Activated naive CD8-positive, alpha-beta T cell treated with anti-CD3 and anti-CD28 coated beads, Interleukin-2, amount 50 U/mL, for 24 hours (primary cell): ENCODE data around the gene ETFA.
"Not testable (repeated sequence)": the region's sequence is repeated elsewhere in the genome, so short reads cannot be mapped to it uniquely, and the experiment has no call there.

Experiments used
- ATAC-seq: fragments of 150-1000 bp; cut with Tn5 transposase; one replicate; pipeline ENCODE4 v1.10.0; 2021
- DNase-seq: peaks from one replicate; pipeline ENCODE4 v3.0.0; 2021
- H3K27ac Mint-ChIP-seq: one replicate; pipeline ENCODE4 v1.8.0; 2021; ENCODE audit warnings: mild to moderate bottlenecking, mixed read lengths
- H3K27me3 Mint-ChIP-seq: one replicate; pipeline ENCODE4 v1.8.0; 2021; ENCODE audit warnings: mixed read lengths
- H3K36me3 Mint-ChIP-seq: one replicate; pipeline ENCODE4 v1.8.0; 2021; ENCODE audit warnings: low read depth, mixed read lengths
- H3K4me1 Mint-ChIP-seq: one replicate; pipeline ENCODE4 v1.8.0; 2021; ENCODE audit warnings: mixed read lengths
- H3K4me3 Mint-ChIP-seq: one replicate; pipeline ENCODE4 v1.8.0; 2021; ENCODE audit warnings: mild to moderate bottlenecking, moderate library complexity, mixed read lengths
- H3K9me3 Mint-ChIP-seq: one replicate; pipeline ENCODE4 v1.8.0; 2021; ENCODE audit warnings: mixed read lengths

The ETFA gene

DNA sequence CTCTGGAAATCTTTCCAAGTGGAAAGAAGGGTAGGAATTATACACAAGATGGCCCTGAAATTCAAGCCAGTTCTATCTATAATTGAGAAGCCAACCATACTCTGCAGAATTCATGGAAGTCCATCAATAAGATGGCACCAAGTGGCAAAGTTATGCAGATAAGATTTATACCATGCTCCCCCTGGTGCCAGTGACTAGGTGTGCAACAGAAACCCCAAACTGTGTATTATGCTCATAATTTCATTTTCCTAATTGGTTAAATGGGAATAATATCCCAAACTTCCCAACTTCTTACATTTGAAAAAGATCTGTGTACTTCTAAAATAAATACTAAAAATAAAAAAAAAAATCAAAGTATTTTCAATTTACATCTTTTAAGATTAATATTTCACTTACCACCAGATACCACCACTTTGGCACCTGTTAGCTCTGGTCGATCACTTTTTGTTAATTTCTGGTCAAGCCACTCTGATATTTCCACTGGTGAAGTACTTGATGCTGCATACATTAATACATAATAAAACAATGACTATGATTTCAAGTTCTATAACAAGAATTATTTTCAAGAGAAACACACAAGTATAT, 25.9 kb downstream of the ETFA start:
- Mint-ChIP-seq H3K27ac (no peak overlapping the region), H3K4me1 (peaks cover 23% of the 10 kb centered on the region), H3K4me3 (no peak overlapping the region), H3K9me3 (no peaks in the 10 kb centered on the region), H3K27me3 (no peaks in the 10 kb centered on the region), H3K36me3 (peaks cover 38% of the 10 kb centered on the region)
- DNase-seq (no peak), ATAC-seq (no peak)

DNA sequence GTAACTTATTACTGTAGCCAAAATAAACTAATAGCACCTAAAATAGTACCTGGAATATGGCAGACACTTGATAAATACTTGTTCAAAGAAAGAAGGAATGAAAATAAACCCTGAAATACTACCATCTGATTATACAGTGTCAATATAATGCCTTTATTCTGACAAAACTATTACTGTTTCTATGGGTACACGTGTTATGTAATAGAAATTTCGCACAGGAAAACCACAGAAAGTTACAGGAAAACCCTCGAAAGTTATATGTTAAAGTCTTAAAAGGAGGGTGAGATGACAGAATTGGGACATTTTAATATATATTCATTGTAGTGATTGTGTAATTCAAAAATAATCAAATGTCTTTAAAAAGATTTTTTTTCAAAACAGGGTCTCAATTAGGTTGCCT, 28.8 kb downstream of the ETFA start:
- no peak for ATAC-seq
- Mint-ChIP-seq H3K36me3 (peaks cover 56% of the 10 kb centered on the region), H3K4me3 (no peak overlapping the region), H3K4me1 (peaks cover 23% of the 10 kb centered on the region), H3K27me3 (no peaks in the 10 kb centered on the region), H3K27ac (no peak overlapping the region), H3K9me3 (no peaks in the 10 kb centered on the region)
- DNase-seq, result no peak

DNA sequence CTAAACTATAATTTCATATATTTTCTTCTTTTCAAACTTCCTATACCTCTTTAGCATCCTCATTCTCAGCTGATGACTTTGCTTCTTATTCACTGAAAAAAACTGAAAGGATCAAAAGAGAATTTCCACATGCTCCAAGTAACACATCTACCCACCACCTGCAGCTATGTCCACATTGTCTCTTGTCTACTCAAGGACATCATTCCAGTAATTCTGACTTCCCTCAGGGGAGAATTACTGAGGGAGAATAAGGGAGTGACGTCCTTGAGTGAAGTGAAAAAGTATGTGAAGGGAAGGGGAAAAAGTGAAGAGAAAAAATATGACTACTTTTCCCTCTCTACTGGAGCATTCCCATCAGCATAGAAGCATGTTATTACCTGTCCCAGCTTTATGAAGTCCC, 32.6 kb downstream of the ETFA start:
- no peak overlapping the region for H3K27ac Mint-ChIP-seq
- no peaks in the 10 kb centered on the region for H3K9me3 Mint-ChIP-seq
- peaks cover 7% of the 10 kb centered on the region for H3K4me1 Mint-ChIP-seq
- H3K36me3 Mint-ChIP-seq, result peaks cover 62% of the 10 kb centered on the region
- H3K27me3 Mint-ChIP-seq, result no peaks in the 10 kb centered on the region
- ATAC-seq (no peak), DNase-seq (no peak)
- H3K4me3 Mint-ChIP-seq, result no peak overlapping the region

DNA sequence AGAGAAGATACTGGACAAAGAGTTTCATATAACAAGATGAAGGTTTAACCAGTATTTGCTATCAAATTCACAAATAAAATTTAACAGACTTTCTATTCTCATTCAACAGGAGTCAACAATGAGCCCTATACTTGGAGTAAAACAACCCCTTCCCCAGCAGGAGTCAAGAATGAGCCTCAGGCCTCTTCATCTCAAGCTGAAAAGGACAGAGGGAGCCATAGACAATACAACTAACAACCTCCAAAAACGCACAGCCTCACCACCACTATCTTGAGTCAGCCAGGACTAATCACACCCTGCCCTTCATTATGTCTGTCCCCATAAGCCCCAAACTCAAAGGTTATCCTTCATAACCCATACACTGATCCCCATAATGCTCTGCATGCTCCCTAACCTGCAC, 36.4 kb downstream of the ETFA start:
- no peak for DNase-seq
- no peak overlapping the region for H3K27ac Mint-ChIP-seq
- no peaks in the 10 kb centered on the region for H3K9me3 Mint-ChIP-seq
- H3K4me3 Mint-ChIP-seq, result no peak overlapping the region
- H3K36me3 Mint-ChIP-seq, result peaks cover 64% of the 10 kb centered on the region
- no peaks in the 10 kb centered on the region for H3K27me3 Mint-ChIP-seq
- ATAC-seq, result no peak
- H3K4me1 Mint-ChIP-seq, result no peaks in the 10 kb centered on the region

DNA sequence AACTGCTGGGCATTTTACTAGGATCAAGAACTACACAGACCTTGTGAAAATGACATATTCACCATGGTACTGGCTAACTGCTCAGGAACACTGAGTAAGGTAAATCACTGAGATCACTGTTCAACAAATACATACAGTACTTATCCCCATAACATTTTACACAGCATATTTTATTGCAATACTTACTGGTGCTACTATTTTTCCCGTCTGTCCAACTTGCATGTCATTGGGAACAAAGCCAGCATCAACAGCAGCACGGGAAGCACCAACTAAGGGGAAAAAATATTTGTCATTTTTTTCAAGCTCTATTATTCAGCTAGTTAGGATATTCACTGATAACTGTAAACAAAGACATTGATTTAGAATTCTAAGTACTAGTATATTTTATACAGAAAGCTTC, 37.0 kb downstream of the ETFA start:
- DNase-seq (no peak), ATAC-seq (no peak)
- H3K4me1 Mint-ChIP-seq, result no peaks in the 10 kb centered on the region
- no peak overlapping the region for H3K27ac Mint-ChIP-seq
- no peak overlapping the region for H3K4me3 Mint-ChIP-seq
- no peaks in the 10 kb centered on the region for H3K27me3 Mint-ChIP-seq
- peaks cover 68% of the 10 kb centered on the region for H3K36me3 Mint-ChIP-seq
- H3K9me3 Mint-ChIP-seq, result peaks cover 4% of the 10 kb centered on the region

DNA sequence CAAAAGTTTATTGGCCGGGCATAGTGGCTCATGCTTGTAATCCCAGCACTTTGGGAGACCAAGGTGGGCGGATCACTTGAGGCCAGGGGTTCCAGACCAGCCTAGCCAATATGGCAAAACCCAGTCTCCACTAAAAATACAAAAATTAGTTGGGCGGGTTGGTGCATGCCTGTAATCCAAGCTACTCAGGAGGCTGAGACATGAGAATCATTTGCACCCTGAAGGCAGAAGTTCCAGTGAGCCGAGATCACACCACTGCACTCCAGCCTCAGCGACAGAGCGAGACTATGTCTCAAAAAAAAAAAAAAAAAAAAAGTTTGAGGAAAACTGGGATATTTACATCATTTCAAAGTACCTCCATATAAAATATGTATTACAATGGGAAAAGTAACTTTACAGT, 40.4 kb downstream of the ETFA start:
- Mint-ChIP-seq H3K27me3 (no peaks in the 10 kb centered on the region), H3K4me1 (no peaks in the 10 kb centered on the region), H3K27ac (no peak overlapping the region), H3K4me3 (no peak overlapping the region), H3K36me3 (peaks cover 71% of the 10 kb centered on the region), H3K9me3 (peaks cover 21% of the 10 kb centered on the region)
- ATAC-seq, result no peak
- no peak for DNase-seq

DNA sequence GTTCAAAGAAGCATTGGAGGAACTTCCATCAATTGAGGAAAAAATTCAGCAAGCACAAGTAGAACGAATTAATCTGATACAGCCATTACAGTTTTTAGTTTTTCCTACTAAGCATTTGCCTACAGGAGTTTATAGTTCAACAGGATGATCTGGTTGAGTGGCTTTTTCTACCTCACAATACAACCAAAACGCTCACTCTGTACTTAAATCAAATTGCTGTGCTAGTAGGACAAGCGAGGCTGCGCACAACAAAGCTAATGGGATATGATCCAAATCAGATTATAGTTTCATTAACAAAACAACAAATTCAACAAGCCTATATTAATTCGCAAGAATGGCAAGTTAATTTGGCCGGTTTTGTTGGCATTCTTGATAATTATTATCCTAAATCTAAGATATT, 44.2 kb downstream of the ETFA start:
- no peaks in the 10 kb centered on the region for H3K27me3 Mint-ChIP-seq
- no peak for DNase-seq
- H3K4me1 Mint-ChIP-seq, result no peaks in the 10 kb centered on the region
- no peak for ATAC-seq
- no peak overlapping the region for H3K27ac Mint-ChIP-seq
- no peak overlapping the region for H3K4me3 Mint-ChIP-seq
- H3K9me3 Mint-ChIP-seq, result peaks cover 48% of the 10 kb centered on the region
- H3K36me3 Mint-ChIP-seq, result peaks cover 92% of the 10 kb centered on the region

DNA sequence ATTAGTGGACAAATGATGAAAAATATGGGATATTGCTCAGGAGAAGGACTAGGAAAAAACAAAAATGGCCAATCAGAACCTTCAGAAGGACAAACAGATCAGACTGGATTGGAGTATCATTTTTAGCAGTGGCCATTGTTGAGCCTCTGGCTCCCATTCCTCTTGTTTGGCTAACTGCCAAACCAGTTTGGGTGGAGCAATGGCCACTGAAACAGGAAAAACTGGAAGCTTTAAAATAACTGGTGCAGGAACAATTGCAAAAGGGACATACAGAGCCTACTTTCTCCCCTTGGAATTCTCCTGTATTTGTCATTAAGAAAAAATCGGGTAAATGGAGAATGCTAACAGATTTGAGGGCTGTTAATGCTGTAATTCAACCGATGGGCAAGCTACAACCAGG, 45.5 kb downstream of the ETFA start:
- H3K27ac Mint-ChIP-seq, H3K27me3 Mint-ChIP-seq, H3K4me3 Mint-ChIP-seq, DNase-seq, ATAC-seq, H3K4me1 Mint-ChIP-seq: not testable (repeated sequence)
- H3K36me3 Mint-ChIP-seq, result peaks cover 88% of the 10 kb centered on the region
- peaks cover 48% of the 10 kb centered on the region for H3K9me3 Mint-ChIP-seq

DNA sequence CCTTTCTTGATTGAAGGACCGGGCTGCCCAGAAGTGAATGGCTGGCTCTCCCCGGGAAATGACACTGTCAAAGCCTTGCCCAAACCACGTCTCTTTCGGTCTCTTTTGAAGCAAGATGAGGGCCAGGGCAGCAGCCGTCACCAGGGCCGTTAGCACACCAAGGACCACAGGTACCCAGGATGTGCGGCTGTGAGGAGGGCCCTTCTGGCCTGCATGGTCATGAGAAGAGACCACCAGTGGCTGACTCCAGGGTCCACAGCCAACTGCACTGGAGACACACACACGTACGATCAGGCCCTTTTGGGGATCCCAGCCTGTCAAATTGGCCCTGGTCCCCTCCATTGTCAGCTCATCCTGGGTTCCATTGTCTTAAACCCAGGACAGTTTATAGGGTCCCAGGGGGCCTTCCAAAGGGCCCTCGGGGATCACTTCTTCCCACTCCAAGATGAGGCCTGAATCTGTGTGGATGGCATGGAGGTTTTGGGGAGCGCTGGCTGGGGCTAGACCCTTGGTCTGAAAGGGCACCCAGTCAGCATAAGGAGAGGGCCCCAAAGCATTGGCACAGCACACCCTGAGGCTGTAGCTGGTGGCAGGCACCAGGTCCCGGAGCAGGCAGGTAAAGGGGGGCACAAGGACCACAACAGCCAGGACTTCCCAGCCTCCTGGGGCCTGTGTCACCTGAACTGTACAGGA, 50.9 kb downstream of the ETFA start:
- no peak overlapping the region for H3K4me3 Mint-ChIP-seq
- H3K9me3 Mint-ChIP-seq, result peaks cover 22% of the 10 kb centered on the region
- peaks cover 67% of the 10 kb centered on the region for H3K36me3 Mint-ChIP-seq
- no peak overlapping the region for H3K27ac Mint-ChIP-seq
- H3K4me1 Mint-ChIP-seq, result no peaks in the 10 kb centered on the region
- H3K27me3 Mint-ChIP-seq, result no peaks in the 10 kb centered on the region
- DNase-seq (no peak), ATAC-seq (no peak)

DNA sequence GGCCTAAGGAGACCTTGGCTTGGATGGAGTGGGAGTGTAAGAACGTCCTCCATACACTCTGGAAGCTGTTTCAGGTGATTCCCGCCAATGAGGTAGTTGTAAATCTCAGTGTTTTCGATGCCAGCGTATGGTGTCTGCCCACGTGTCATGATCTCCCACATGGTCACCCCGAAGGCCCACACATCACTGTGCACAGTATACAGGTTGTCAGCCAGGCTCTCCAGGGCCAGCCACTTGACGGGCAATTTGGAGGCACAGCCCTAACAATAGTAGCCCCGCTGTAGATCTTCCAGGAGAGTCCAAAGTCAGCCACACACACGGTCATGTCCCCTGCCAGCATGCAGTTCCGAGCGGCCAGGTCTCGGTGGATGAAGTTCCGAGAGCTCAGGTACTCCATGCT, 51.9 kb downstream of the ETFA start:
- Mint-ChIP-seq H3K27me3 (no peaks in the 10 kb centered on the region), H3K36me3 (peaks cover 63% of the 10 kb centered on the region), H3K4me1 (no peaks in the 10 kb centered on the region), H3K9me3 (peaks cover 14% of the 10 kb centered on the region), H3K4me3 (no peak overlapping the region), H3K27ac (no peak overlapping the region)
- DNase-seq (no peak), ATAC-seq (no peak)

DNA sequence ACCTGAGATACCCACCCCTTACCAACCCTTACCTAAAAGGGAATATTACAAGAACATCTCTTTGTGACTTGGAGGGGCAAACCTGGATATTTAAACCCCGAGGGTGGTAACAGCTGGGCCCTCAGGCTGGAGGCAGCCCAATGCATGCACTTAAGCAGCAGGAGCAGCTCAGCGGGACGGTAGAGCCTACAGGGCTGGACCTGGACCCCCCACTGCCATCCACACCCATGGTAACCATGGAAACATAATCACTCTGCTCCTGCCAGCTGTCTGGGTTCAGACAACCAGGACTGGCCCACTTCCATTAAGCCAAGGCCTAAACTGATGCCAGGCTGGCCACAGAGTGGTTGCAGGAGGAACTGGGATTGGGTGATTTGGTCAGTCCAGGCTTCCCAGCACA, 52.8 kb downstream of the ETFA start:
- ATAC-seq (no peak), DNase-seq (no peak)
- Mint-ChIP-seq H3K36me3 (peaks cover 54% of the 10 kb centered on the region), H3K4me3 (no peak overlapping the region), H3K27ac (no peak overlapping the region), H3K9me3 (peaks cover 7% of the 10 kb centered on the region), H3K27me3 (no peaks in the 10 kb centered on the region), H3K4me1 (no peaks in the 10 kb centered on the region)

DNA sequence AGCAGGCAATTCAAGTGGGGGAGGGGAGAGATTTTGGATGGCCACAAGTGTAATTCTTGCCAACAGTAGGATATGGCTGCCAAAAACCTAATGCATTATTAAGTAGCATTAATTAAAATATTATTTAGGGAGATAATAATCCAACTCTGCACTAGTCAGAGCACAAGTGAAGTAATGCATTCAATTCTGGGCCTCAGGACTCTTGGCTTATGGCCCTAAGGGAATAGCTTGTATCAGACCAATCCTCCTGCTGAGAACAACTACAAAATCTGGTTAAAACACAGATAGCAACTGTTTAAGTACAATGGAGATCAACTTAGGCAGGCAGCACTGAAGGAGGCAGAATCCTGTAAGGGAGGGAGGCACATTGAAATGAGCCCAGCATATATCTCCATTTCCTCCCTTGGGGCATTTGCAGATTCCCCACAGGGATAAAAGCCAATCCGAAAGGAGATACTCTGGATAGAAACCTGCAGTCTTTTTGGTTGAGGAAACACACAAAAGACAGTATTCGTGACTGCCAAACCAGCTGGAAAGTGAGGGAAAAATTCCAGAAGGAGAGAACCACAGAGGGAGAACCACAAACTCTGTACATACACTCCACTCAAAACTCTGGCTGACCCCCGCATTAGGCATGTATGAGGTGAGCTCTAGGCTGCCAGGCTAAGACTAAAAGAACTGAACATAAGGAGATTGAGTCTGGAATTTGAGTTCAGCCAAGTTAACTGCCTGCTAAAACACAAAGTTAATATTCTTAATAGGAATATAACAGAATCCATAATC, 57.4 kb downstream of the ETFA start:
- Mint-ChIP-seq H3K27ac (no peak overlapping the region), H3K4me1 (no peaks in the 10 kb centered on the region), H3K36me3 (peaks cover 16% of the 10 kb centered on the region), H3K9me3 (no peaks in the 10 kb centered on the region), H3K4me3 (no peak overlapping the region), H3K27me3 (no peaks in the 10 kb centered on the region)
- ATAC-seq (no peak), DNase-seq (no peak)

DNA sequence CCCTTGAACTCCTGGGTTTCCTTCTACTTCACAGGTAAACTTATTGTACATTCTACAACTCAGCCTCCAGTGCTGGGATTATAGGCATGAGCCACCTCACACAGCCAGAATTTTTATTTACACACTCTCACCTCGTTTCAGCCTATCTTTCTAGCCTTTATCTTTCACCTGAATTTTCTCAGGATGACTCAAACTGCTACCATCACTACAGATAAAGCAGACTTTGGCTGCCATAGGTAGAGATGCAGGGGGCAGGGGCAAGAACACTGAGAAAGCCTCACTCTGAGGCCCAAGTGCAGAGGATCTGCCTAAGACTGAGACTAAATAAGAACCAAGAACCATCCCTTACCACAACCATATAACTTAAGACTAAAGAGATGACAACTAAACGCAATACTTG, 59.0 kb downstream of the ETFA start:
- ATAC-seq (no peak), DNase-seq (no peak)
- Mint-ChIP-seq H3K27ac (no peak overlapping the region), H3K4me1 (no peaks in the 10 kb centered on the region), H3K36me3 (peaks cover 10% of the 10 kb centered on the region), H3K9me3 (no peaks in the 10 kb centered on the region), H3K4me3 (no peak overlapping the region), H3K27me3 (no peaks in the 10 kb centered on the region)

DNA sequence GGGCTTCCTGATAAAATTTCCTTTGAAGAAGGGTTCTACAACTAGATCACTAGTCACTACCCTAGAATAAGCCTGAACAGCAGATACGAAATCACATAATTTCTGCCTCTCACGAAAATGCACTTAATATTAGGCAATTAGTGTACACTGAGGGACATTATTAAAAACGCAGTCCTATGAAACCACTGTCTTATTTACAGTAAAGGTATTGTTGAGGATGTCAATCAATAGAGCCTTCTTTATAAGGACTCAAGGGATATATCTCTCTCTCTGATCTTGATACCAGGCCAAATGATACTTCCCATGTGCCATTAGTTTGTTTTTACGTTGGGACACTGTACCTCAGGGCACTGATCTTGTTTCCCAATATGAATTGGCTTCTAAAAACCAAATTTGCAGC, 59.6 kb downstream of the ETFA start:
- no peaks in the 10 kb centered on the region for H3K27me3 Mint-ChIP-seq
- ATAC-seq (no peak), DNase-seq (no peak)
- peaks cover 10% of the 10 kb centered on the region for H3K36me3 Mint-ChIP-seq
- no peaks in the 10 kb centered on the region for H3K9me3 Mint-ChIP-seq
- H3K4me1 Mint-ChIP-seq, result no peaks in the 10 kb centered on the region
- no peak overlapping the region for H3K4me3 Mint-ChIP-seq
- H3K27ac Mint-ChIP-seq, result no peak overlapping the region

DNA sequence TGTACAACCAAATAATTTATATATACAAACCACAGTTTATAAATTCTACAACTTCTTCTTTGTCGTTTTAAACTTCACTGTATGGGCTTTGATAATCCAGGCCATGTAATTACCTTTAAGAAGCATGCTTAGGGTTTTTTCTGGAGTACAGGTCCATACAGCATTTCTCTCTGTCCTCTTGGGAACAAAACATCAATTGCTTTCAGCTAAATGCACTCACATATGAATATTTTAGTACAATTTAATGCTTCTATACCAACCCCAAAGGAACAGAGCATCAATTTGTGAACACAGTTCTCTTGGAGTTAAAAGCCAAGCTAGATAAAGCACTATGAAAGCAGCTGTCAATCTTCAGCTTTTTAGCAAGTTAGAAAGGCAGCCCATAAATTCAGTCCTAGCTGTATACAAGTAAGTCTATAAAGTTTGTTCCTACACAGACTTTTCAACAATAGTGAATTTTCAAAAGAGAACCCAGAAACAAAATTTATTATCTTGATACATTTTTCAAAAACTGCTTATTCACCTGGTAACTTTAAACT, 66.1 kb downstream of the ETFA start:
- DNase-seq, result no peak
- Mint-ChIP-seq H3K4me3 (no peak overlapping the region), H3K9me3 (no peaks in the 10 kb centered on the region), H3K27ac (no peak overlapping the region), H3K36me3 (peaks cover 10% of the 10 kb centered on the region), H3K27me3 (no peaks in the 10 kb centered on the region), H3K4me1 (no peaks in the 10 kb centered on the region)
- ATAC-seq, result no peak
